Measurements from ENCODE around the gene IL4R. TPM values are rescaled to one million over a fixed set of nuclear protein-coding genes. Genes with fewer than 3 reads are reported as not detected.
A peak's percentile ranks its signal among the peaks of the same experiment; 100 is the strongest.

Gene IL4R
- total and polyA plus RNA-seq, 2 of the 13 experiments (the other 11 are each of a cell fraction or from before 2014, with no cell fraction given): 15.9 to 49.6 TPM

DNA sequence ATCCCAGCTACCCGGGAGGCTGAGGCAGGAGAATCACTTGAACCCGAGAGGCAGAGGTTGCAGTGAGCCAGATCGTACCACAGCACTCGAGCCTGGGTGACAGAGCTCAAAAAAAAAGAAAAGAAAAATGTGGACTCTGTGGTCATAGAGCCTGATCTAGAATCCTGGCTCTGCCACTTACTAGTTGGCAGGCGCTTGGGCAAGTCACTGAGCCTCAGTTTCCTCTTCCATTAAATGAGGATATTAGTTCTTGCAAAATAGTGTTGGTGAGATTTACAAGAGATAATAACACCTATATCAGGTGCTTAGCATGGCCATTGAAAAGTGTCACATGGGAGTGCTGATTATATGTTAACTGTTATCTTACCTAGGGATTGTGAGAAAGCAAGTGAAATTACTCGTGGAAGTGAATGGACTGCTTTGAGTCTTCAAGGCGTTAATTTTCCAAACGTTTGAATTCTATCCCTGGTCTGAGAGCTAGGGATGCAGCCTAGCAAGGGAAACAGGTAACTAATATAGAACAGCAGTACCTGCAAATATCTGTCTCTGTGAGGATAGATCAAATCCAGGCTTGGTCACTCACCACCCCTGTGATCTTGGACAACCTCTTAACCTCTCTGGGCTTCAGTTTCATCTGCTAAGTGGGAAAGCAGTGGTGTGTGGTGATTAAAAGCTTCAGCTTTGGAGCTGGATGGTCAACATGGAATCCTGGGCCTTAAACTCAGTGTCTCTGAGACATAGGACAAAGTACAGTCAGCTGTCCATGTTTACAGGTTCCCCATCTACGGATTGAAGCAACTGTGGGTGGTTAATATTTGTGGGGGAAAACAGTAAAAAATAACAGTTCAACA lies 44.2 kb upstream of the IL4R start (continued):
- TF ChIP-seq, protein P1, sequence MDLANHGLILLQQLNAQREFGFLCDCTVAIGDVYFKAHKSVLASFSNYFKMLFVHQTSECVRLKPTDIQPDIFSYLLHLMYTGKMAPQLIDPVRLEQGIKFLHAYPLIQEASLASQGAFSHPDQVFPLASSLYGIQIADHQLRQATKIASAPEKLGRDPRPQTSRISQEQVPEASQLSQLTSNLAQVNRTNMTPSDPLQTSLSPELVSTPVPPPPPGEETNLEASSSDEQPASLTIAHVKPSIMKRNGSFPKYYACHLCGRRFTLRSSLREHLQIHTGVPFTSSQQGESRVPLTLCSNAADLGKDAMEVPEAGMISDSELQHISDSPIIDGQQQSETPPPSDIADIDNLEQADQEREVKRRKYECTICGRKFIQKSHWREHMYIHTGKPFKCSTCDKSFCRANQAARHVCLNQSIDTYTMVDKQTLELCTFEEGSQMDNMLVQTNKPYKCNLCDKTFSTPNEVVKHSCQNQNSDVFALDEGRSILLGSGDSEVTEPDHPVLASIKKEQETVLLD (CRISPR knock-in tag; IDR thresholded peaks at IDR 0.05; ENCODE audit: low read depth): no peak
- TF ChIP-seq, protein P2, sequence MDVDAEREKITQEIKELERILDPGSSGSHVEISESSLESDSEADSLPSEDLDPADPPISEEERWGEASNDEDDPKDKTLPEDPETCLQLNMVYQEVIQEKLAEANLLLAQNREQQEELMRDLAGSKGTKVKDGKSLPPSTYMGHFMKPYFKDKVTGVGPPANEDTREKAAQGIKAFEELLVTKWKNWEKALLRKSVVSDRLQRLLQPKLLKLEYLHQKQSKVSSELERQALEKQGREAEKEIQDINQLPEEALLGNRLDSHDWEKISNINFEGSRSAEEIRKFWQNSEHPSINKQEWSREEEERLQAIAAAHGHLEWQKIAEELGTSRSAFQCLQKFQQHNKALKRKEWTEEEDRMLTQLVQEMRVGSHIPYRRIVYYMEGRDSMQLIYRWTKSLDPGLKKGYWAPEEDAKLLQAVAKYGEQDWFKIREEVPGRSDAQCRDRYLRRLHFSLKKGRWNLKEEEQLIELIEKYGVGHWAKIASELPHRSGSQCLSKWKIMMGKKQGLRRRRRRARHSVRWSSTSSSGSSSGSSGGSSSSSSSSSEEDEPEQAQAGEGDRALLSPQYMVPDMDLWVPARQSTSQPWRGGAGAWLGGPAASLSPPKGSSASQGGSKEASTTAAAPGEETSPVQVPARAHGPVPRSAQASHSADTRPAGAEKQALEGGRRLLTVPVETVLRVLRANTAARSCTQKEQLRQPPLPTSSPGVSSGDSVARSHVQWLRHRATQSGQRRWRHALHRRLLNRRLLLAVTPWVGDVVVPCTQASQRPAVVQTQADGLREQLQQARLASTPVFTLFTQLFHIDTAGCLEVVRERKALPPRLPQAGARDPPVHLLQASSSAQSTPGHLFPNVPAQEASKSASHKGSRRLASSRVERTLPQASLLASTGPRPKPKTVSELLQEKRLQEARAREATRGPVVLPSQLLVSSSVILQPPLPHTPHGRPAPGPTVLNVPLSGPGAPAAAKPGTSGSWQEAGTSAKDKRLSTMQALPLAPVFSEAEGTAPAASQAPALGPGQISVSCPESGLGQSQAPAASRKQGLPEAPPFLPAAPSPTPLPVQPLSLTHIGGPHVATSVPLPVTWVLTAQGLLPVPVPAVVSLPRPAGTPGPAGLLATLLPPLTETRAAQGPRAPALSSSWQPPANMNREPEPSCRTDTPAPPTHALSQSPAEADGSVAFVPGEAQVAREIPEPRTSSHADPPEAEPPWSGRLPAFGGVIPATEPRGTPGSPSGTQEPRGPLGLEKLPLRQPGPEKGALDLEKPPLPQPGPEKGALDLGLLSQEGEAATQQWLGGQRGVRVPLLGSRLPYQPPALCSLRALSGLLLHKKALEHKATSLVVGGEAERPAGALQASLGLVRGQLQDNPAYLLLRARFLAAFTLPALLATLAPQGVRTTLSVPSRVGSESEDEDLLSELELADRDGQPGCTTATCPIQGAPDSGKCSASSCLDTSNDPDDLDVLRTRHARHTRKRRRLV (CRISPR knock-in tag; IDR thresholded peaks at IDR 0.05): no peak
- TF ChIP-seq, protein P3, sequence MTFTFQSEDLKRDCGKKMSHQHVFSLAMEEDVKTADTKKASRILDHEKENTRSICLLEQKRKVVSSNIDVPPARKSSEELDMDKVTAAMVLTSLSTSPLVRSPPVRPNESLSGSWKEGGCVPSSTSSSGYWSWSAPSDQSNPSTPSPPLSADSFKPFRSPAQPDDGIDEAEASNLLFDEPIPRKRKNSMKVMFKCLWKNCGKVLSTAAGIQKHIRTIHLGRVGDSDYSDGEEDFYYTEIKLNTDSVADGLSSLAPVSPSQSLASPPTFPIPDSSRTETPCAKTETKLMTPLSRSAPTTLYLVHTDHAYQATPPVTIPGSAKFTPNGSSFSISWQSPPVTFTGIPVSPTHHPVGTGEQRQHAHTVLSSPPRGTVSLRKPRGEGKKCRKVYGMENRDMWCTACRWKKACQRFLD (CRISPR knock-in tag; IDR thresholded peaks at IDR 0.05; ENCODE audit: borderline replicate concordance): no peak
- TF ChIP-seq NR3C1 (CRISPR knock-in tag; IDR thresholded peaks at IDR 0.05) (no peak), NR2C2 (CRISPR knock-in tag; IDR thresholded peaks at IDR 0.05; ENCODE audit: borderline replicate concordance) (no peak), XRCC5 (optimal IDR thresholded peaks at IDR 0.05; ENCODE audit: low read length) (no peak), NFKBIZ (CRISPR knock-in tag; IDR thresholded peaks at IDR 0.05) (no peak), JUNB (CRISPR knock-in tag; IDR thresholded peaks at IDR 0.05; ENCODE audit: borderline replicate concordance) (no peak), ZNF33A (CRISPR knock-in tag; IDR thresholded peaks at IDR 0.05; ENCODE audit: borderline replicate concordance) (no peak)
- TF ChIP-seq, protein P4, sequence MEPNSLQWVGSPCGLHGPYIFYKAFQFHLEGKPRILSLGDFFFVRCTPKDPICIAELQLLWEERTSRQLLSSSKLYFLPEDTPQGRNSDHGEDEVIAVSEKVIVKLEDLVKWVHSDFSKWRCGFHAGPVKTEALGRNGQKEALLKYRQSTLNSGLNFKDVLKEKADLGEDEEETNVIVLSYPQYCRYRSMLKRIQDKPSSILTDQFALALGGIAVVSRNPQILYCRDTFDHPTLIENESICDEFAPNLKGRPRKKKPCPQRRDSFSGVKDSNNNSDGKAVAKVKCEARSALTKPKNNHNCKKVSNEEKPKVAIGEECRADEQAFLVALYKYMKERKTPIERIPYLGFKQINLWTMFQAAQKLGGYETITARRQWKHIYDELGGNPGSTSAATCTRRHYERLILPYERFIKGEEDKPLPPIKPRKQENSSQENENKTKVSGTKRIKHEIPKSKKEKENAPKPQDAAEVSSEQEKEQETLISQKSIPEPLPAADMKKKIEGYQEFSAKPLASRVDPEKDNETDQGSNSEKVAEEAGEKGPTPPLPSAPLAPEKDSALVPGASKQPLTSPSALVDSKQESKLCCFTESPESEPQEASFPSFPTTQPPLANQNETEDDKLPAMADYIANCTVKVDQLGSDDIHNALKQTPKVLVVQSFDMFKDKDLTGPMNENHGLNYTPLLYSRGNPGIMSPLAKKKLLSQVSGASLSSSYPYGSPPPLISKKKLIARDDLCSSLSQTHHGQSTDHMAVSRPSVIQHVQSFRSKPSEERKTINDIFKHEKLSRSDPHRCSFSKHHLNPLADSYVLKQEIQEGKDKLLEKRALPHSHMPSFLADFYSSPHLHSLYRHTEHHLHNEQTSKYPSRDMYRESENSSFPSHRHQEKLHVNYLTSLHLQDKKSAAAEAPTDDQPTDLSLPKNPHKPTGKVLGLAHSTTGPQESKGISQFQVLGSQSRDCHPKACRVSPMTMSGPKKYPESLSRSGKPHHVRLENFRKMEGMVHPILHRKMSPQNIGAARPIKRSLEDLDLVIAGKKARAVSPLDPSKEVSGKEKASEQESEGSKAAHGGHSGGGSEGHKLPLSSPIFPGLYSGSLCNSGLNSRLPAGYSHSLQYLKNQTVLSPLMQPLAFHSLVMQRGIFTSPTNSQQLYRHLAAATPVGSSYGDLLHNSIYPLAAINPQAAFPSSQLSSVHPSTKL (CRISPR knock-in tag; IDR thresholded peaks at IDR 0.05): peak; percentile 80
- TF ChIP-seq, protein P5, sequence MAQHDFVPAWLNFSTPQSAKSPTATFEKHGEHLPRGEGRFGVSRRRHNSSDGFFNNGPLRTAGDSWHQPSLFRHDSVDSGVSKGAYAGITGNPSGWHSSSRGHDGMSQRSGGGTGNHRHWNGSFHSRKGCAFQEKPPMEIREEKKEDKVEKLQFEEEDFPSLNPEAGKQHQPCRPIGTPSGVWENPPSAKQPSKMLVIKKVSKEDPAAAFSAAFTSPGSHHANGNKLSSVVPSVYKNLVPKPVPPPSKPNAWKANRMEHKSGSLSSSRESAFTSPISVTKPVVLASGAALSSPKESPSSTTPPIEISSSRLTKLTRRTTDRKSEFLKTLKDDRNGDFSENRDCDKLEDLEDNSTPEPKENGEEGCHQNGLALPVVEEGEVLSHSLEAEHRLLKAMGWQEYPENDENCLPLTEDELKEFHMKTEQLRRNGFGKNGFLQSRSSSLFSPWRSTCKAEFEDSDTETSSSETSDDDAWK (CRISPR knock-in tag; IDR thresholded peaks at IDR 0.05): no peak
- TF ChIP-seq, protein P6, sequence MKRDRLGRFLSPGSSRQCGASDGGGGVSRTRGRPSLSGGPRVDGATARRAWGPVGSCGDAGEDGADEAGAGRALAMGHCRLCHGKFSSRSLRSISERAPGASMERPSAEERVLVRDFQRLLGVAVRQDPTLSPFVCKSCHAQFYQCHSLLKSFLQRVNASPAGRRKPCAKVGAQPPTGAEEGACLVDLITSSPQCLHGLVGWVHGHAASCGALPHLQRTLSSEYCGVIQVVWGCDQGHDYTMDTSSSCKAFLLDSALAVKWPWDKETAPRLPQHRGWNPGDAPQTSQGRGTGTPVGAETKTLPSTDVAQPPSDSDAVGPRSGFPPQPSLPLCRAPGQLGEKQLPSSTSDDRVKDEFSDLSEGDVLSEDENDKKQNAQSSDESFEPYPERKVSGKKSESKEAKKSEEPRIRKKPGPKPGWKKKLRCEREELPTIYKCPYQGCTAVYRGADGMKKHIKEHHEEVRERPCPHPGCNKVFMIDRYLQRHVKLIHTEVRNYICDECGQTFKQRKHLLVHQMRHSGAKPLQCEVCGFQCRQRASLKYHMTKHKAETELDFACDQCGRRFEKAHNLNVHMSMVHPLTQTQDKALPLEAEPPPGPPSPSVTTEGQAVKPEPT (CRISPR knock-in tag; IDR thresholded peaks at IDR 0.05; ENCODE audit: low read depth): no peak

Data from HepG2 (cell line).